HepG2 (cell line): ENCODE data around the gene CAMK2G. TPM values are rescaled to one million over a fixed set of nuclear protein-coding genes. Genes with fewer than 3 reads are reported as not detected.

Experiments used
- ATAC-seq: fragments of 200-7000 bp; cut with Tn5 transposase; 3 replicates; pipeline ENCODE4 v1.9.1; 2020; ENCODE audit warnings: mild to moderate bottlenecking, moderate library complexity
- BruUV-seq: library from RNA; stranded (reverse); fragments of 400-500 nt; replicated peaks from 2 replicates; lab custom pipeline; 2021; lab: Mats Ljungman, UMichigan
- CTCF ChIA-PET: fragments of 300-600 bp; formaldehyde crosslinking; extraction: SDS; loops from one replicate; lab custom pipeline; 2021; ENCODE audit warnings: low total read pairs, inconsistent platforms, low intra/inter-chr PET ratio; lab: Yijun Ruan, JAX
- POLR2A ChIA-PET: fragments of 350-600 bp; sonication (Branson Sonifier 250); formaldehyde crosslinking; loops from one replicate; lab custom pipeline; 2020; ENCODE audit warnings: antibody characterized with exemption, inconsistent platforms; lab: Yijun Ruan, JAX
- DNase-seq: peaks from one replicate; pipeline ENCODE4 v3.0.0-alpha.2; 2015; ENCODE audit warnings: low spot score
- FAIRE-seq: peaks from 3 replicates; lab custom pipeline; 2011; peaks lifted over from hg19 to GRCh38; lab: Jason Lieb, UNC
- H2AFZ ChIP-seq: one replicate; pipeline ENCODE4 v1.6.1; 2011; ENCODE audit warnings: low read length, inconsistent platforms
- H3K27ac ChIP-seq: fragments of 300-600 bp; 3 replicates; pipeline ENCODE4 v1.8.0; 2011; ENCODE audit warnings: mixed run types, mild to moderate bottlenecking, mixed read lengths, low read length, inconsistent platforms; ENCODE audit not compliant: insufficient read depth; ENCODE audit errors: extremely low read length
- H3K27me3 ChIP-seq, 2 experiments: fragments of 200-600 bp in 1 of 2; 2 replicates in 1 of 2; 3 replicates in 1 of 2; pipeline versions ENCODE4 v1.6.0 to v1.8.0; 2011; ENCODE audit warnings: low read length in 2 of 2, mild to moderate bottlenecking in 2 of 2, moderate library complexity in 2 of 2, inconsistent platforms in 1 of 2; ENCODE audit not compliant: insufficient read depth in 2 of 2, control insufficient read depth in 1 of 2
- H3K36me3 ChIP-seq, 2 experiments: fragments of 200-600 bp in 1 of 2; replicated peaks in 1 of 2; 2 replicates in 1 of 2; 3 replicates in 1 of 2; pipeline versions ENCODE4 v1.5.1 to v1.8.0; 2011; ENCODE audit warnings: low read length in 2 of 2, inconsistent platforms in 1 of 2; ENCODE audit not compliant: insufficient read depth in 2 of 2, control insufficient read depth in 1 of 2
- H3K4me1 ChIP-seq: 2 replicates; pipeline ENCODE4 v1.5.1; 2012; ENCODE audit warnings: low read length, inconsistent platforms; ENCODE audit not compliant: insufficient read depth
- H3K4me2 ChIP-seq: 2 replicates; pipeline ENCODE4 v1.6.0; 2011; ENCODE audit warnings: low read depth, low read length, inconsistent platforms
- H3K4me3 ChIP-seq, 3 experiments: fragments of 200-600 bp in 1 of 3; sonication (generic), shearing (Covaris generic) in 1 of 3; replicated peaks in 1 of 3; 2 replicates each; pipeline ENCODE4 v1.5.1; 2011 to 2016; ENCODE audit warnings: low read length in 3 of 3, inconsistent platforms in 2 of 3, low read depth in 2 of 3, mild to moderate bottlenecking in 2 of 3, control low read depth in 1 of 3, mixed read lengths in 1 of 3; ENCODE audit not compliant: insufficient read depth in 1 of 3
- H3K79me2 ChIP-seq: one replicate; pipeline ENCODE4 v1.6.1; 2011; ENCODE audit warnings: low read length, inconsistent platforms; ENCODE audit not compliant: insufficient read depth
- H3K9ac ChIP-seq: 2 replicates; pipeline ENCODE4 v1.6.0; 2011; ENCODE audit warnings: mild to moderate bottlenecking, low read depth, low read length, inconsistent platforms; ENCODE audit not compliant: insufficient read depth
- H3K9me3 ChIP-seq: 2 replicates; pipeline ENCODE4 v1.5.1; 2012; ENCODE audit warnings: mild to moderate bottlenecking, low read length
- H4K20me1 ChIP-seq: 2 replicates; pipeline ENCODE4 v1.6.0; 2011; ENCODE audit warnings: inconsistent platforms, mild to moderate bottlenecking, low read length, moderate library complexity; ENCODE audit not compliant: insufficient read depth
- ARHGAP35 ChIP-seq: sonication (generic); formaldehyde crosslinking; IDR thresholded peaks from 2 replicates; pipeline ENCODE4 v1.9.0; 2022; ENCODE audit warnings: mild to moderate bottlenecking, inconsistent platforms, moderate library complexity, missing genetic modification reagents, borderline replicate concordance
- CENPT ChIP-seq: sonication (generic); formaldehyde crosslinking; IDR thresholded peaks from 2 replicates; pipeline ENCODE4 v1.8.0; 2022; ENCODE audit warnings: low read depth, mild to moderate bottlenecking, moderate library complexity, missing genetic modification reagents
- GPN1 ChIP-seq: sonication (generic); formaldehyde crosslinking; IDR thresholded peaks from 2 replicates; pipeline ENCODE4 v1.5.1; 2020; ENCODE audit warnings: missing genetic modification reagents, borderline replicate concordance
- MIER3 ChIP-seq: IDR thresholded peaks from 2 replicates; pipeline ENCODE4 v1.6.1; 2016; ENCODE audit warnings: missing compliant biosample characterization, borderline replicate concordance
- NFRKB ChIP-seq: fragments of 450-650 bp; IDR thresholded peaks from 2 replicates; pipeline ENCODE4 v1.6.1; 2017
- NRL ChIP-seq: sonication (generic); formaldehyde crosslinking; IDR thresholded peaks from 2 replicates; pipeline ENCODE4 v1.5.0; 2020; ENCODE audit warnings: missing genetic modification reagents, mild to moderate bottlenecking, moderate library complexity, borderline replicate concordance
- TEAD2 ChIP-seq: sonication (generic); formaldehyde crosslinking; IDR thresholded peaks from 2 replicates; pipeline ENCODE4 v1.9.0; 2021; ENCODE audit warnings: missing genetic modification reagents
- ZBTB8A ChIP-seq: sonication (generic); formaldehyde crosslinking; IDR thresholded peaks from 2 replicates; pipeline ENCODE4 v1.4.0; 2020; ENCODE audit warnings: mild to moderate bottlenecking, low read depth, missing genetic modification reagents, borderline replicate concordance
- ZKSCAN1 ChIP-seq: fragments of 150-350 bp; IDR thresholded peaks from 2 replicates; pipeline ENCODE4 v1.6.1; 2014; ENCODE audit warnings: low read length
- ZNF841 ChIP-seq: sonication (generic); formaldehyde crosslinking; IDR thresholded peaks from 2 replicates; pipeline ENCODE4 v1.8.1; 2023; ENCODE audit warnings: missing genetic modification reagents, borderline replicate concordance
- WGBS: methylation state at CpG from one replicate; pipeline ENCODE4 v1.1.6; 2017; ENCODE audit warnings: low lambda C conversion rate; 5-methylcytosine and 5-hydroxymethylcytosine counted together
- in situ Hi-C: cut with HindIII; loops from 2 replicates; pipeline ENCODE4 v1.10.0; 2017; ENCODE audit warnings: low pct_unique_long_range_greater_than_20kb; ENCODE audit not compliant: extremely low pct_ligation_motif_present
- intact Hi-C: fragments of 100-400 bp; cut with micrococcal nuclease; formaldehyde crosslinking; loops from one replicate; pipeline ENCODE4 v1.10.0; 2022; ENCODE audit not compliant: unreplicated experiment
- polyA plus RNA-seq, 8 experiments: library from polyadenylated mRNA; depleted of rRNA in 3 of 8; stranded (reverse) in 7 of 8; unstranded in 1 of 8; fragments of >200 nt; fragmentation: Illumina TruSeq in 4 of 8; extraction: Trizol in 4 of 8; gene quantifications; 2 replicates each; pipeline versions ENCODE4 v1.2.1 to v1.2.3, GENCODE V29; 2011 to 2016; ENCODE audit warnings: low read depth in 4 of 8, missing spikeins in 1 of 8, mixed read lengths in 1 of 8; ENCODE audit not compliant: insufficient read depth in 1 of 8
- total RNA-seq, 5 experiments: library from RNA; depleted of rRNA; stranded (reverse); fragments of >200 nt; fragmentation: Illumina TruSeq; extraction: Trizol; gene quantifications; 2 replicates each; pipeline ENCODE4 v1.2.3, GENCODE V29; 2016; ENCODE audit warnings: low read depth in 1 of 5
- TF ChIP-seq, protein P1 (sequence below): fragments of 450-650 bp; IDR thresholded peaks from 2 replicates; pipeline ENCODE4 v1.6.1; 2017; ENCODE audit warnings: mild to moderate bottlenecking
- TF ChIP-seq, protein P2 (sequence below): sonication (generic); formaldehyde crosslinking; IDR thresholded peaks from 2 replicates; pipeline ENCODE4 v1.5.0; 2020; ENCODE audit warnings: missing genetic modification reagents, mild to moderate bottlenecking, borderline replicate concordance

The CAMK2G gene
- total and polyA plus RNA-seq, 2 of the 13 experiments (the other 11 are each of a cell fraction or from before 2014, with no cell fraction given), result 15.9 to 18.8 TPM

DNA sequence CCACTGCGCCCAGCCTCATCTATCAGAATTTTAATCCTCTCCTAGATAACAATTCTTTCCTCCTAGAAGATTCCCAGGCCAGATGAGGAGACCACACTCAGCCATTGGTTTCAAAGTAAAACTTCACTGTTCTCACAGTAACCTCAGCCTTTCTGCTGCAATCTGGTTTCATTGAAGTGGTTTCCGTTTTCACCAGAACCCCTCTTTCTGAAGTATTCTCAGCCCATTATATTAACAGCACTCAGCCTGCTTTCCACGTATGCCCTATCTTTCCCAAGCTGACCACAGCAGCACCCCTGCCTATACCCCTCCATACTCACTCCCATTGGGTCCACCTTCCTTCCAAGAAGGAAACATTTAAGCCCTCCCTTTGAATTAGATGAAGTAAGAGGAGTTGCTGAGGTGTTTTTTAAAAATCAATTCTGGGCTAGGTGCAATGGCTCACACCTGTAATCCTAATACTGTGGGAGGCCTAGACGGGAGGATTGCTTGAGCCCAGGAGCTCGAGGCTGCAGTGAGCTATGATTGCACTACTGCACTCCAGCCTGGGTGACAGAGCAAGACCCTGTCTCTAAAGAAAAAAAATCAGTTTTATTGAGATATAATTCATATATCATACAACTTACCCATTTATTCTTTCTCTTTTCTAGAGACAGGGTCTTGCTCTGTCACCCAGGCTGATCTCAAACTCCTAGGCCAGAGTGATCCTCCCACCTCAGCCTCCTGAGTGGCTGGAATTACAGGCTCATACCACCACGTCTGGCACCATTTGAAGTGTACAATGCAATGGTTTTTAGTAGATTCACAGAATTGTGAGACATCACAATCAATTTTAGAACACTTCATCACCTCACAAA, 47.9 kb upstream of the CAMK2G start:
- BruUV-seq, result no TSS peak
- no peak overlapping the region for H2AFZ ChIP-seq
- H3K79me2 ChIP-seq, result no peaks in the 10 kb centered on the region
- H3K4me1 ChIP-seq, result no peaks in the 10 kb centered on the region; the same call in 1 of the 2 replicates
- POLR2A ChIA-PET, result no interaction called here
- no peak overlapping the region for H3K4me3 ChIP-seq
- FAIRE-seq (no peak), DNase-seq (no peak), ATAC-seq (no peak)
- H3K9me3 ChIP-seq, result no peaks in the 10 kb centered on the region
- 37% methylated on average over 6 of the region's 6 CpGs for WGBS
- in situ Hi-C loops, result no loop called here
- H3K27me3 ChIP-seq, result peaks cover 1 to 4% of the 10 kb centered on the region in 2 experiments; a peak in 2 of 5 replicates
- H3K27ac ChIP-seq, result no peak overlapping the region
- TF ChIP-seq, protein P1, sequence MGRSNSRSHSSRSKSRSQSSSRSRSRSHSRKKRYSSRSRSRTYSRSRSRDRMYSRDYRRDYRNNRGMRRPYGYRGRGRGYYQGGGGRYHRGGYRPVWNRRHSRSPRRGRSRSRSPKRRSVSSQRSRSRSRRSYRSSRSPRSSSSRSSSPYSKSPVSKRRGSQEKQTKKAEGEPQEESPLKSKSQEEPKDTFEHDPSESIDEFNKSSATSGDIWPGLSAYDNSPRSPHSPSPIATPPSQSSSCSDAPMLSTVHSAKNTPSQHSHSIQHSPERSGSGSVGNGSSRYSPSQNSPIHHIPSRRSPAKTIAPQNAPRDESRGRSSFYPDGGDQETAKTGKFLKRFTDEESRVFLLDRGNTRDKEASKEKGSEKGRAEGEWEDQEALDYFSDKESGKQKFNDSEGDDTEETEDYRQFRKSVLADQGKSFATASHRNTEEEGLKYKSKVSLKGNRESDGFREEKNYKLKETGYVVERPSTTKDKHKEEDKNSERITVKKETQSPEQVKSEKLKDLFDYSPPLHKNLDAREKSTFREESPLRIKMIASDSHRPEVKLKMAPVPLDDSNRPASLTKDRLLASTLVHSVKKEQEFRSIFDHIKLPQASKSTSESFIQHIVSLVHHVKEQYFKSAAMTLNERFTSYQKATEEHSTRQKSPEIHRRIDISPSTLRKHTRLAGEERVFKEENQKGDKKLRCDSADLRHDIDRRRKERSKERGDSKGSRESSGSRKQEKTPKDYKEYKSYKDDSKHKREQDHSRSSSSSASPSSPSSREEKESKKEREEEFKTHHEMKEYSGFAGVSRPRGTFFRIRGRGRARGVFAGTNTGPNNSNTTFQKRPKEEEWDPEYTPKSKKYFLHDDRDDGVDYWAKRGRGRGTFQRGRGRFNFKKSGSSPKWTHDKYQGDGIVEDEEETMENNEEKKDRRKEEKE, result no peak
- TF ChIP-seq ZNF841 (CRISPR knock-in tag), result no peak
- no peak for TF ChIP-seq ARHGAP35 (CRISPR knock-in tag)
- no peak for TF ChIP-seq GPN1 (CRISPR knock-in tag)
- TF ChIP-seq CENPT (CRISPR knock-in tag), result no peak
- TF ChIP-seq, protein P2, sequence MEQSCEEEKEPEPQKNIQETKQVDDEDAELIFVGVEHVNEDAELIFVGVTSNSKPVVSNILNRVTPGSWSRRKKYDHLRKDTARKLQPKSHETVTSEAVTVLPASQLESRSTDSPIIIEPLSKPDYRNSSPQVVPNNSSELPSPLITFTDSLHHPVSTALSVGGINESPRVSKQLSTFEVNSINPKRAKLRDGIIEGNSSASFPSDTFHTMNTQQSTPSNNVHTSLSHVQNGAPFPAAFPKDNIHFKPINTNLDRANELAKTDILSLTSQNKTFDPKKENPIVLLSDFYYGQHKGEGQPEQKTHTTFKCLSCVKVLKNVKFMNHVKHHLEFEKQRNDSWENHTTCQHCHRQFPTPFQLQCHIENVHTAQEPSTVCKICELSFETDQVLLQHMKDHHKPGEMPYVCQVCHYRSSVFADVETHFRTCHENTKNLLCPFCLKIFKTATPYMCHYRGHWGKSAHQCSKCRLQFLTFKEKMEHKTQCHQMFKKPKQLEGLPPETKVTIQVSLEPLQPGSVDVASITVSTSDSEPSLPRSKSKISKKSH (CRISPR knock-in tag), result no peak
- no peak for TF ChIP-seq NRL (CRISPR knock-in tag)
- no peak for TF ChIP-seq NFRKB
- TF ChIP-seq TEAD2 (CRISPR knock-in tag), result no peak
- no peak for TF ChIP-seq ZBTB8A
- TF ChIP-seq MIER3 (CRISPR knock-in tag), result no peak
- TF ChIP-seq ZKSCAN1, result no peak
- CTCF ChIA-PET, result no interaction called here
- intact Hi-C loops, result no loop called here
- H3K9ac ChIP-seq, result no peak overlapping the region
- H3K36me3 ChIP-seq, result no peaks in the 10 kb centered on the region
- H4K20me1 ChIP-seq, result no peaks in the 10 kb centered on the region
- H3K4me2 ChIP-seq, result no peak overlapping the region
